HL-60 (cell line): ENCODE data around the gene NPAS2.

ENCODE experiments used
- DNase-seq, 2 experiments: peaks; one replicate each; pipeline ENCODE4 v3.0.0-alpha.2; 2010 to 2020; ENCODE audit warnings: low read depth in 1 of 2, low spot score in 1 of 2
- H3K27ac ChIP-seq: fragments of 250-450 bp; sonication (Bioruptor Pico); replicated peaks from 2 replicates; pipeline ENCODE4 v1.5.1; 2020; ENCODE audit warnings: mild to moderate bottlenecking, moderate library complexity
- H3K27me3 ChIP-seq: fragments of 250-450 bp; sonication (Bioruptor Pico); 2 replicates; pipeline ENCODE4 v1.5.1; 2021; ENCODE audit warnings: mild to moderate bottlenecking, moderate library complexity; ENCODE audit not compliant: insufficient read depth, poor library complexity, severe bottlenecking
- H3K4me3 ChIP-seq: replicated peaks from 2 replicates; pipeline ENCODE4 v1.5.1; 2011; ENCODE audit warnings: mild to moderate bottlenecking, control low read depth, low read length; ENCODE audit not compliant: insufficient read depth
- CTCF ChIP-seq: IDR thresholded peaks from one replicate; pipeline ENCODE4 v1.5.1; 2011; ENCODE audit warnings: low read length, control low read depth, inconsistent platforms; ENCODE audit not compliant: insufficient read depth
- GABPA ChIP-seq: IDR thresholded peaks from 2 replicates; pipeline ENCODE4 v1.6.1; 2012; ENCODE audit warnings: low read depth
- POLR2AphosphoS5 ChIP-seq: IDR thresholded peaks from 2 replicates; pipeline ENCODE4 v1.6.1; 2012; ENCODE audit warnings: low read depth
- REST ChIP-seq: IDR thresholded peaks from 2 replicates; pipeline ENCODE4 v1.6.1; 2012; ENCODE audit warnings: low read depth; ENCODE audit not compliant: insufficient replicate concordance
- SPI1 ChIP-seq: IDR thresholded peaks from 2 replicates; pipeline ENCODE4 v1.6.1; 2012; ENCODE audit warnings: low read depth, mild to moderate bottlenecking, borderline replicate concordance

The NPAS2 gene

GRCh38 chr2:100906131-100906530 is 86.2 kb downstream of the NPAS2 start:
- H3K27ac ChIP-seq: no peak overlapping the region
- no peak for TF ChIP-seq CTCF
- TF ChIP-seq REST: no peak
- no peak for TF ChIP-seq POLR2AphosphoS5
- TF ChIP-seq SPI1: no peak
- no peak for TF ChIP-seq GABPA
- no peaks in the 10 kb centered on the region for H3K27me3 ChIP-seq
- no peak for DNase-seq
- no peak overlapping the region for H3K4me3 ChIP-seq

GRCh38 chr2:100906679-100907078 is 86.7 kb downstream of the NPAS2 start:
- TF ChIP-seq REST (no peak), SPI1 (no peak), POLR2AphosphoS5 (no peak), CTCF (no peak), GABPA (no peak)
- Histone ChIP-seq H3K27me3 (no peaks in the 10 kb centered on the region), H3K4me3 (no peak overlapping the region), H3K27ac (no peak overlapping the region)
- DNase-seq: no peak

GRCh38 chr2:100907832-100908231 is 87.9 kb downstream of the NPAS2 start:
- no peak overlapping the region for H3K4me3 ChIP-seq
- TF ChIP-seq POLR2AphosphoS5: no peak
- no peak for TF ChIP-seq CTCF
- no peaks in the 10 kb centered on the region for H3K27me3 ChIP-seq
- H3K27ac ChIP-seq: no peak overlapping the region
- no peak for DNase-seq

GRCh38 chr2:100909534-100910081 is 89.7 kb downstream of the NPAS2 start:
- no peak for TF ChIP-seq REST
- TF ChIP-seq SPI1: no peak
- Histone ChIP-seq H3K4me3 (no peak overlapping the region), H3K27me3 (no peaks in the 10 kb centered on the region), H3K27ac (no peak overlapping the region)
- DNase-seq: no peak
